AG04450 (cell line): ENCODE data around the gene CRHR2. TPM values are rescaled to one million over a fixed set of nuclear protein-coding genes. Genes with fewer than 3 reads are reported as not detected.

Source experiments
- CTCF ChIA-PET: fragments of 300-600, 350-600 bp; formaldehyde crosslinking; extraction: SDS; loops from one replicate; lab custom pipeline; 2022; ENCODE audit warnings: antibody characterized with exemption, inconsistent platforms; lab: Charles Lee
- POLR2A ChIA-PET: fragments of 350-600 bp; formaldehyde crosslinking; extraction: SDS; loops from one replicate; lab custom pipeline; 2021; ENCODE audit warnings: antibody characterized with exemption, inconsistent platforms; lab: Yijun Ruan, JAX
- DNase-seq: peaks from one replicate; pipeline ENCODE4 v3.0.0-alpha.2; 2011; ENCODE audit warnings: low read depth, low spot score
- H3K27ac ChIP-seq: one replicate; pipeline ENCODE4 v1.5.1; 2012; ENCODE audit warnings: low read depth, low read length, control low read depth
- H3K27me3 ChIP-seq: one replicate; pipeline ENCODE4 v1.6.0; 2012; ENCODE audit warnings: low read length; ENCODE audit not compliant: control insufficient read depth, insufficient read depth
- H3K4me3 ChIP-seq: 2 replicates; pipeline ENCODE4 v1.5.1; 2011; ENCODE audit warnings: mild to moderate bottlenecking, low read depth, low read length, control low read depth
- H3K9me3 ChIP-seq: 2 replicates; pipeline ENCODE4 v1.5.1; 2012; ENCODE audit warnings: low read length; ENCODE audit not compliant: control insufficient read depth, insufficient read depth
- CTCF ChIP-seq: IDR thresholded peaks from 2 replicates; pipeline ENCODE4 v1.5.1; 2011; ENCODE audit warnings: low read depth, low read length, control low read depth, inconsistent platforms
- polyA plus RNA-seq: library from polyadenylated mRNA; depleted of rRNA; stranded (reverse); fragments of >200 nt; gene quantifications from 2 replicates; pipeline ENCODE4 v1.2.3, GENCODE V29; 2011

CRHR2 gene
- polyA plus RNA-seq, 1 experiment, result not detected

- POLR2A ChIA-PET, result interaction anchor here (0.7 kb wide), 1 partner anchor 12 kb away, joined by 8 read pairs; no protein-coding TSS in a partner anchor
- Histone ChIP-seq H3K27me3 (no peaks in the 10 kb centered on the region), H3K4me3 (no peak overlapping the region), H3K9me3 (no peaks in the 10 kb centered on the region; the same call in 1 of the 2 replicates), H3K27ac (no peak overlapping the region)
- DNase-seq, result no peak
- CTCF ChIA-PET, result no interaction called here
- TF ChIP-seq CTCF, result no peak
Measured at GRCh38 chr7:30655096-30655970, 26.9 kb downstream of the CRHR2 start.

- Histone ChIP-seq H3K4me3 (no peak overlapping the region), H3K9me3 (no peaks in the 10 kb centered on the region; the same call in 1 of the 2 replicates), H3K27ac (no peak overlapping the region), H3K27me3 (no peaks in the 10 kb centered on the region)
- ChIA-PET POLR2A (interaction anchor here (0.7 kb wide), 1 partner anchor 11 kb away, joined by 8 read pairs; no protein-coding TSS in a partner anchor), CTCF (no interaction called here)
- DNase-seq, result no peak
- TF ChIP-seq CTCF, result no peak
Measured at GRCh38 chr7:30654296-30655090, 27.8 kb downstream of the CRHR2 start.

GRCh38 chr7:30652698-30653641 is 29.3 kb downstream of the CRHR2 start:
- TF ChIP-seq CTCF, result no peak
- no peaks in the 10 kb centered on the region for H3K27me3 ChIP-seq
- no peak overlapping the region for H3K27ac ChIP-seq
- H3K9me3 ChIP-seq, result no peaks in the 10 kb centered on the region; the same call in 1 of the 2 replicates
- no peak for DNase-seq
- H3K4me3 ChIP-seq, result no peak overlapping the region
- ChIA-PET POLR2A (no interaction called here), CTCF (interaction anchor here (0.6 kb wide), 1 partner anchor 8 kb away, joined by 3 read pairs; no protein-coding TSS in a partner anchor)

GRCh38 chr7:30652132-30652531 is 30.1 kb downstream of the CRHR2 start:
- Histone ChIP-seq H3K27ac (no peak overlapping the region), H3K27me3 (no peaks in the 10 kb centered on the region), H3K4me3 (no peak overlapping the region), H3K9me3 (no peaks in the 10 kb centered on the region; the same call in 1 of the 2 replicates)
- ChIA-PET CTCF (no interaction called here), POLR2A (no interaction called here)
- DNase-seq, result no peak
- TF ChIP-seq CTCF, result no peak
